Transverse colon (tissue), 4 donors: Measurements from ENCODE around the gene LPIN2.

Source experiments
- POLR2AphosphoS5 ChIP-seq, 3 donors: sonication (generic); formaldehyde crosslinking; IDR thresholded peaks; one replicate each; pipeline ENCODE4 v1.6.1; 2016; ENCODE audit warnings: antibody characterized with exemption in 3 of 3
- TF ChIP-seq, protein P1 (sequence below), 5 experiments: fragments of 200-600 bp in 3 of 5; fragments of 450-650 bp in 2 of 5; sonication (generic) in 3 of 5; IDR thresholded peaks; 1 replicate in 2 of 5; 2 replicates in 3 of 5; pipeline ENCODE4 v1.5.1; 2016 to 2017; ENCODE audit warnings: antibody characterized with exemption in 5 of 5, inconsistent platforms in 3 of 5, mild to moderate bottlenecking in 2 of 5, moderate library complexity in 1 of 5

DNA sequence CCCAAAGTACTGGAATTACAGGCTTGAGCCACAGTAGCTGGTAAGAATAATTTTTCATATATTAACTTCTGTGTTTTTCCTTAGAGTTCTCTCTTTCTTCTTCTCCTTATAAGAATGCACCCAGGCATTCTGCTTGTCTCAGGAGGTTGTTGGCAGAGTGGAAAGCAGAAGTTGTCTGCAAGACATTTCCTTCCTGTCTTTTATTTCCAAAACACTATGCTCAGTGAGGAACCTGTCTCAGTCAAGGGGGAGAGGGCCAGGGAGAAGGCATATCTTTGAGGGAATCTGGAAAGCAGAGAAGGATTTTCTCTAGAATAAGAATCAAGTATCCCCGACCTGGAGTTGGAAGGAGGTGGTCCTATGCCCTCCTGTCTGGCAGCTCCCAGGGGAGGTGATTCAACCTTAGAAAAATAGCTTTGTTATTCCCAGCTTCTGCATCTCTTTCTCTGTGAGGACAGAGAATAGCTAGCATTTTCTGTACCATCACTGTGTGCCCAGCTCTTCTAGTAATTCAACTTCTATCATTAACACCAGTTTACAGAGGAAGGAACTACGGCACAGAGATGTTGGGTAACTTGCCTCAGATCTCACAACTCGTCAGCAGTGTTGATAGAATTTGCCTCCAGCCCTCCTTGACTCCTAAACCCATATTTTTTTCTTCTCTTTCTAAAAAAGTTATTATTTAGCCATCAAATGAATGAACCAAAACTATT, 3.8 kb upstream of the LPIN2 start:
- TF ChIP-seq, protein P1, sequence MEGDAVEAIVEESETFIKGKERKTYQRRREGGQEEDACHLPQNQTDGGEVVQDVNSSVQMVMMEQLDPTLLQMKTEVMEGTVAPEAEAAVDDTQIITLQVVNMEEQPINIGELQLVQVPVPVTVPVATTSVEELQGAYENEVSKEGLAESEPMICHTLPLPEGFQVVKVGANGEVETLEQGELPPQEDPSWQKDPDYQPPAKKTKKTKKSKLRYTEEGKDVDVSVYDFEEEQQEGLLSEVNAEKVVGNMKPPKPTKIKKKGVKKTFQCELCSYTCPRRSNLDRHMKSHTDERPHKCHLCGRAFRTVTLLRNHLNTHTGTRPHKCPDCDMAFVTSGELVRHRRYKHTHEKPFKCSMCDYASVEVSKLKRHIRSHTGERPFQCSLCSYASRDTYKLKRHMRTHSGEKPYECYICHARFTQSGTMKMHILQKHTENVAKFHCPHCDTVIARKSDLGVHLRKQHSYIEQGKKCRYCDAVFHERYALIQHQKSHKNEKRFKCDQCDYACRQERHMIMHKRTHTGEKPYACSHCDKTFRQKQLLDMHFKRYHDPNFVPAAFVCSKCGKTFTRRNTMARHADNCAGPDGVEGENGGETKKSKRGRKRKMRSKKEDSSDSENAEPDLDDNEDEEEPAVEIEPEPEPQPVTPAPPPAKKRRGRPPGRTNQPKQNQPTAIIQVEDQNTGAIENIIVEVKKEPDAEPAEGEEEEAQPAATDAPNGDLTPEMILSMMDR (IDR thresholded peaks at IDR 0.05) = no peak
- TF ChIP-seq POLR2AphosphoS5 (IDR thresholded peaks at IDR 0.05) = no peak
